Muscle of leg (tissue), 11 donors: ENCODE measurements around the gene LIF. TPM values are rescaled to one million over a fixed set of nuclear protein-coding genes. Genes with fewer than 3 reads are reported as not detected.

Source experiments
- DNase-seq: peaks from one replicate; pipeline ENCODE4 v3.0.0; 2013
- H3K27ac ChIP-seq: one replicate; pipeline ENCODE4 v1.5.1; 2013; ENCODE audit warnings: mild to moderate bottlenecking, low read length, control low read depth
- H3K27me3 ChIP-seq: one replicate; pipeline ENCODE4 v1.6.1; 2013; ENCODE audit warnings: low read length; ENCODE audit not compliant: control insufficient read depth, insufficient read depth
- H3K36me3 ChIP-seq: one replicate; pipeline ENCODE4 v1.6.1; 2013; ENCODE audit warnings: low read length; ENCODE audit not compliant: control insufficient read depth, insufficient read depth
- H3K4me1 ChIP-seq: one replicate; pipeline ENCODE4 v1.6.1; 2013; ENCODE audit warnings: low read length; ENCODE audit not compliant: control insufficient read depth, insufficient read depth
- H3K4me3 ChIP-seq: one replicate; pipeline ENCODE4 v1.5.1; 2013; ENCODE audit warnings: low read length, control low read depth
- H3K9me3 ChIP-seq: replicated peaks from 2 replicates; pipeline ENCODE4 v1.6.1; 2013; ENCODE audit warnings: low read depth, low read length; ENCODE audit not compliant: control insufficient read depth
- WGBS: methylation state at CpG from one replicate; pipeline ENCODE4 v1.1.5; 2013; ENCODE audit warnings: missing lambda C conversion rate; ENCODE audit not compliant: insufficient coverage; 5-methylcytosine and 5-hydroxymethylcytosine counted together
- polyA plus RNA-seq, 8 donors: library from polyadenylated mRNA; unstranded; fragments of 120-200 nt; gene quantifications; one replicate each; pipeline versions ENCODE4 v1.2.1 to v1.2.3, GENCODE V29; 2013; ENCODE audit warnings: inconsistent platforms in 1 of 8, low replicate concordance in 1 of 8; ENCODE audit not compliant: insufficient read length in 8 of 8, insufficient read depth in 1 of 8
- total RNA-seq: library from RNA; stranded (reverse); fragments of 120-200 nt; gene quantifications from one replicate; pipeline ENCODE4 v1.2.4, GENCODE V29; 2013

The LIF gene
- total and polyA plus RNA-seq, 9 donors, result 0.57 to 1.4 (median 0.80) TPM

- Histone ChIP-seq H3K4me1 (peaks cover 3% of the 10 kb centered on the region), H3K4me3 (no peak overlapping the region), H3K9me3 (no peaks in the 10 kb centered on the region), H3K27ac (no peak overlapping the region), H3K27me3 (peaks cover 11% of the 10 kb centered on the region), H3K36me3 (no peaks in the 10 kb centered on the region)
- DNase-seq, result no peak
- 82% methylated on average over 15 of the region's 17 CpGs for WGBS
These were observed 17.3 kb upstream of the LIF start for GRCh38 chr22:30263883-30264282.

DNA sequence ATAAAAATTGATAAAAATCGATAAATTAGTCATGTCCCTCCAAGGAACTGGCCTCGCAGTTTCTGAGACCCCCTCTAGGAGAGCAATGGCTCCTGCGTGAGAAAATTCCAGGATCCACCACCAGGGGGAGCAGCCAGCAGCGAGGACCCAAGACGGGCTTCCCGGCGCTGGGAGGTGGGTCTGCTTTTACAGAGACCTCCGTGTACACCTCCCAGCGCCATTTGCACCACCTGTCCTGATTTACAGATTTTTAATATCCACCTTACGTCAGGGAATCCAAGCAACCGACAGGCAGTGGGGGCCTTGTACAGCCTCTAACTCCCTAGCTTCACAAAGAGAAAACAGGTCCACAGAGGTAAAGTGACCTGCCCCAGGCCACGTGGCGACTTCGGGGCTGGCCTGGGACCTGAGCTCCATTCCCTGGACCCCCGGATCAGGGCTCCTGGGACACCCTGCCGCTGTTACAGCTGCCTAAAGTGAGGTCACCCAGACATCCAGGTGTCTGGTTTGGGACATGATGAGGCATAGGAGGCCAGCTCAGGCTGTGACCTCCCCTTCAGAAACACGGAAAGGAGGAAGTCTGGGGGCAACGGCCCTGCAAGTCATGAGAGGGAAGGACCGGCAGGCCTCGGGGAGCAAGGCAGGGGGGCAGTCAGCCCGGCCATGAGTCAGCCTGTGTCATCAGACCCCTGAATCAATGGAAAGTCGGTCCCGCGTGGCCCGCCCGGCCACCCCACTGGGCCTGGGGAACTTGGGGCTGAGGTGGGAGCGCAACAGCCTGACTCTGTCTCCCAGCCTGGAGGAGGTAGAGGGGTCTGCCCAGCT, 16.6 kb upstream of the LIF start:
- peaks cover 11% of the 10 kb centered on the region for H3K27me3 ChIP-seq
- H3K36me3 ChIP-seq, result no peaks in the 10 kb centered on the region
- DNase-seq, result peak; percentile 76
- 41% methylated on average over 21 of the region's 27 CpGs for WGBS
- H3K9me3 ChIP-seq, result no peaks in the 10 kb centered on the region
- no peak overlapping the region for H3K27ac ChIP-seq
- H3K4me1 ChIP-seq, result peaks cover 3% of the 10 kb centered on the region
- H3K4me3 ChIP-seq, result no peak overlapping the region

DNA sequence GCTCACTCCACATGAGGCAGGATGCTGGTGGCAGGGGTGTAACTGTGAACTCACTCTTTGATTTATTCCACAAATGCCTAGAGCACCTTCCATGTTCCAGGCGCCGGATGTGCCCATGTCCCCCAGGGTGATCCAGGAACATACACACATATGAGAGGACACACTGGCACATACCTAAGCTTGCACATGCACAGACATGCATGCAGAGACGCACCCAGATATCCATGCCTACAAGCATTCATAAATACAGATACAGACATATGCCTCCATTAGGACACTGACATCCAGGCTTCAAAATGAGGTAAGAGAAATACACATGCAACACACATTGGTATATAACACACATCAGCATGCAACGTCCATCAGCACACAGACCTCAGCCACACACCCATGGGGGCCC, 15.6 kb upstream of the LIF start:
- Histone ChIP-seq H3K27ac (no peak overlapping the region), H3K36me3 (no peaks in the 10 kb centered on the region), H3K9me3 (no peaks in the 10 kb centered on the region), H3K4me1 (peaks cover 3% of the 10 kb centered on the region), H3K4me3 (no peak overlapping the region), H3K27me3 (peaks cover 11% of the 10 kb centered on the region)
- WGBS, result 83% methylated on average over 3 of the region's 4 CpGs
- no peak for DNase-seq

GRCh38 chr22:30261134-30261533, 14.6 kb upstream of the LIF start:
- H3K27ac ChIP-seq, result no peak overlapping the region
- H3K27me3 ChIP-seq, result peaks cover 14% of the 10 kb centered on the region
- H3K36me3 ChIP-seq, result no peaks in the 10 kb centered on the region
- H3K9me3 ChIP-seq, result no peaks in the 10 kb centered on the region
- no peak for DNase-seq
- 87% methylated on average over 7 of the region's 8 CpGs for WGBS
- H3K4me3 ChIP-seq, result no peak overlapping the region
- peaks cover 8% of the 10 kb centered on the region for H3K4me1 ChIP-seq

- no peaks in the 10 kb centered on the region for H3K9me3 ChIP-seq
- no peak overlapping the region for H3K4me3 ChIP-seq
- WGBS, result 77% methylated on average over 8 of the region's 8 CpGs
- peaks cover 14% of the 10 kb centered on the region for H3K27me3 ChIP-seq
- H3K27ac ChIP-seq, result no peak overlapping the region
- no peak for DNase-seq
- H3K4me1 ChIP-seq, result peaks cover 11% of the 10 kb centered on the region
- H3K36me3 ChIP-seq, result no peaks in the 10 kb centered on the region
These were observed 14.1 kb upstream of the LIF start for GRCh38 chr22:30260682-30261081.

GRCh38 chr22:30260276-30260675, 13.7 kb upstream of the LIF start:
- WGBS, result 79% methylated on average over 10 of the region's 11 CpGs
- no peak for DNase-seq

DNA sequence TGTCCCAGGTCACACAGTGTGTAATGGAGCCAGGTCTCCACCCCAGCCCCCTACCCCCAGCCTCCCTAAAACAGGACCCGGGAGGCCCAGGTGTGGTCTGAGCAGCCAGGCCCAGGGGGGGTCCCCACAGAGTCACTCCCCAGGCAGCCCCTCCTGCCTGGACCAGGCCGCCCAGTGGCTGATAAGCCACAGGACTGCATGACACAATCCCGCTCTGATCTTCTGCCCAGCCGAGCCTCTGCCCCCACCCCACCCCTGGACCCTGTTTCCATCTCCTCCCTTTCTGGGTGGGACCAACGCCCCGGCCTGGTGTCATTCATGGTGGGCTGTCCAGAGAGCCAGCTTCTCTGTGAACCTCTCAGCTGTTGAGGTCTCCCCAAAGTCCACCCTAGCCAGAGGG, 7.8 kb upstream of the LIF start:
- no peaks in the 10 kb centered on the region for H3K36me3 ChIP-seq
- H3K27me3 ChIP-seq, result peaks cover 9% of the 10 kb centered on the region
- no peak overlapping the region for H3K27ac ChIP-seq
- no peak for DNase-seq
- WGBS, result 66% methylated on average over 2 of the region's 6 CpGs
- no peak overlapping the region for H3K4me3 ChIP-seq
- peaks cover 51% of the 10 kb centered on the region for H3K4me1 ChIP-seq
- H3K9me3 ChIP-seq, result no peaks in the 10 kb centered on the region

More at GRCh38 chr22:30260276-30260675, 13.7 kb upstream of the LIF start:
- Histone ChIP-seq H3K27ac (no peak overlapping the region), H3K4me1 (peaks cover 11% of the 10 kb centered on the region), H3K9me3 (no peaks in the 10 kb centered on the region), H3K4me3 (no peak overlapping the region), H3K36me3 (no peaks in the 10 kb centered on the region), H3K27me3 (peaks cover 14% of the 10 kb centered on the region)

DNA sequence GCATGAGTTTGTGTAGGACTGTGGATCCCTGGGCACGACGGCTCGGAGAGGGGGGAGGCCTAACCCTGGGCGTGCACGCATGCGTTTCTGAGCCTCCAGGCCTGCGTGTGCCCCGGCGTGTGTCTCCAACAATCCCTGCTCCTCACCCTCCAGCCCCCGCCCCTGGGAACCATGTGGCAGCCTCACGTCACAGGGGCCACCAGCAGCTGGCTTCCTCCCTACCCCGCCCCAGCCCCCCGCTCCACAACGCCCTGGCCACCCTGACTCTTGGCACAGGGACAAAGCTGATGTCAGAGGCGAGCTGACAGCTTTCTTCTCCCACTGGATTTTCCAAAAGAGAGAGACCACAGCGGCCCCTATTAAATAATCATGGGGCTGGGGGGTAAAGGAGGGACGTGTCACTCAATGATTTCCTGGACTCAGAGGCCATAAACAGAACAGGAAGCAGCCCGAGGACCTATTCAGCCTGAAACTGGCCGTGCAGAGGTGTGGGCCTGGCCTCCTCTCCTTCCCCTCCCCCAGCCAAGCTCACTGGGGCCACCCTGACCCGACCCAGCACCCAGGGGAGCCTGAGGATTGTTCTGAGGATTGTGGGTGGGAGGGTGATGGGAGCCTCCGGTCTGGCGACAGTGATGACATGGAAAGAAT, 6.8 kb upstream of the LIF start:
- H3K4me1 ChIP-seq, result peaks cover 61% of the 10 kb centered on the region
- WGBS, result 25% methylated on average over 14 of the region's 22 CpGs
- no peak overlapping the region for H3K4me3 ChIP-seq
- peaks cover 16% of the 10 kb centered on the region for H3K27me3 ChIP-seq
- DNase-seq, result peak; percentile 85
- no peaks in the 10 kb centered on the region for H3K36me3 ChIP-seq
- H3K27ac ChIP-seq, result peak overlapping the region; percentile 65
- H3K9me3 ChIP-seq, result no peaks in the 10 kb centered on the region

DNA sequence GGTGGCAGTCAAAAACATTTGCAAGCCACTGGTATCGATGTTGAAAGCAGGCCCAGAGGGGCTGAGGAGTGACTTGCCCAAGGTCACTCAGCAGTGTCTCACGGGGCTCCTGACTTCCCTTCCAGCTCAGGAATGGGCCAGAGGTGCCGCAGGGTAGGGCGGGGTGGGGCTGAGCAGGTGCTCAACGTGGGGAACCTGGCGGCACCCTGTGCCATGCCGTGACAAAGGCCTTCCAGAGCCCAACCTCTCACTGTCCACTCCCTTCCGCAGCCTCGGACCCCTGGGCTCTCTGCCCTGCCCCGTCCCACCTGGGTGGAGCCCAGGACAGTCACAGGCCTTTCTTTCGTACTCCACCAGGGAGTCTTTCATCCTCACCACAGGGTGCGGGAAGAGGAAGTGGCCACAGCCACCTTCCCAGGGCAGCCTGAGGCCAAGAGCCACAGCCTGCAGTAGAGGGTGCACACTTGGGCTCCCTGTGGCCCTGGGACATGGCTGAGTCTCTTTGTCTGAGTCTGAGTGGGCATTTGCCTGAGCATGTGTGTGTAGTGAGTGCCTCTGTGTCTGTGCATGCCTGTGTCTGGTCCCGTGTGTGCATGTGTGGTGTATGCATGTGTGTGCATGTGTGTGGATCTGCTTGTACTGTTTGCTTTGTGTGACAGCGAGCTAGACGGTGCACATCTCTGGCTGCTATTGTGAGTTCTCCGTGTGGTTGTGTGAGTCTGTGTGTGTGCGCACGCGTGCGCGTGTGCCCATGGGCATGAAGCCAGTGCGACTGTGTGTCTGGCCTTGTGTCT, 6.0 kb upstream of the LIF start:
- Histone ChIP-seq H3K4me3 (no peak overlapping the region), H3K36me3 (no peaks in the 10 kb centered on the region), H3K27me3 (peaks cover 22% of the 10 kb centered on the region), H3K27ac (peak overlapping the region; percentile 35), H3K9me3 (no peaks in the 10 kb centered on the region), H3K4me1 (peaks cover 65% of the 10 kb centered on the region)
- DNase-seq, result no peak
- 66% methylated on average over 20 of the region's 22 CpGs for WGBS

- no peak for DNase-seq
- 61% methylated on average over 7 of the region's 10 CpGs for WGBS
- no peaks in the 10 kb centered on the region for H3K9me3 ChIP-seq
- H3K4me3 ChIP-seq, result no peak overlapping the region
- H3K27me3 ChIP-seq, result peaks cover 29% of the 10 kb centered on the region
- peaks cover 72% of the 10 kb centered on the region for H3K4me1 ChIP-seq
- H3K27ac ChIP-seq, result peak overlapping the region; percentile 3
- no peaks in the 10 kb centered on the region for H3K36me3 ChIP-seq
These were observed 5.2 kb upstream of the LIF start for GRCh38 chr22:30251711-30252110.
